H1 (cell line): Measurements from ENCODE around the gene DPYSL4. TPM values are rescaled to one million over a fixed set of nuclear protein-coding genes. Genes with fewer than 3 reads are reported as not detected.
A peak's percentile ranks its signal among the peaks of the same experiment; 100 is the strongest.

ENCODE experiments used
- CTCF ChIA-PET: fragments of 300-600 bp; sonication (Branson Sonifier 250); formaldehyde crosslinking; loops from one replicate; lab custom pipeline; 2021; ENCODE audit not compliant: partially characterized antibody; lab: Charles Lee
- POLR2A ChIA-PET: fragments of 300-600 bp; sonication (Branson Sonifier 250); formaldehyde crosslinking; loops from one replicate; lab custom pipeline; 2021; ENCODE audit warnings: inconsistent platforms; ENCODE audit not compliant: partially characterized antibody; lab: Charles Lee
- DNase-seq, 2 experiments: peaks; one replicate each; pipeline versions ENCODE4 v3.0.0 to v3.0.0-alpha.2; 2010 to 2022; ENCODE audit warnings: low spot score in 2 of 2, low read depth in 1 of 2, mixed read lengths in 1 of 2
- FAIRE-seq: peaks from 2 replicates; lab custom pipeline; 2011; peaks lifted over from hg19 to GRCh38; lab: Jason Lieb, UNC
- H2AFZ ChIP-seq: 2 replicates; pipeline ENCODE4 v1.8.1; 2012; ENCODE audit warnings: low read length, inconsistent platforms
- H2AK5ac ChIP-seq: 2 replicates; pipeline ENCODE4 v1.6.1; 2013; ENCODE audit warnings: low read depth, low read length
- H2BK120ac ChIP-seq: replicated peaks from 2 replicates; pipeline ENCODE3; 2013; ENCODE audit warnings: low read depth, low read length, inconsistent platforms
- H2BK12ac ChIP-seq: 2 replicates; pipeline ENCODE4 v1.6.1; 2013; ENCODE audit warnings: low read depth, low read length
- H2BK15ac ChIP-seq: 2 replicates; pipeline ENCODE4 v1.6.1; 2013; ENCODE audit warnings: low read length
- H2BK20ac ChIP-seq: 2 replicates; pipeline ENCODE4 v1.6.1; 2013; ENCODE audit warnings: low read length
- H2BK5ac ChIP-seq: 2 replicates; pipeline ENCODE4 v1.6.1; 2013; ENCODE audit warnings: low read depth, low read length
- H3K14ac ChIP-seq: 2 replicates; pipeline ENCODE4 v1.6.1; 2013; ENCODE audit warnings: inconsistent platforms; ENCODE audit not compliant: insufficient read length
- H3K18ac ChIP-seq: 2 replicates; pipeline ENCODE4 v1.6.1; 2013; ENCODE audit warnings: low read length; ENCODE audit errors: extremely low read depth
- H3K23ac ChIP-seq: 2 replicates; pipeline ENCODE4 v1.6.1; 2013; ENCODE audit warnings: inconsistent platforms; ENCODE audit not compliant: insufficient read length
- H3K23me2 ChIP-seq: 2 replicates; pipeline ENCODE4 v1.6.1; 2013; ENCODE audit warnings: low read depth, low read length
- H3K27ac ChIP-seq: 2 replicates; pipeline ENCODE4 v1.6.1; 2011; ENCODE audit warnings: low read depth, low read length, inconsistent platforms
- H3K27me3 ChIP-seq, 4 experiments: replicated peaks in 1 of 4; 1 replicate in 1 of 4; 2 replicates in 3 of 4; pipeline versions ENCODE4 v1.6.1 to v1.8.1; 2011 to 2013; ENCODE audit warnings: low read length in 3 of 4, mild to moderate bottlenecking in 3 of 4, inconsistent platforms in 2 of 4, mixed read lengths in 2 of 4, moderate library complexity in 1 of 4; ENCODE audit not compliant: control insufficient read depth in 3 of 4, insufficient read depth in 3 of 4; ENCODE audit errors: extremely low read depth in 1 of 4
- H3K36me3 ChIP-seq, 4 experiments: 2 replicates each; pipeline versions ENCODE4 v1.6.1 to v1.8.1; 2011 to 2013; ENCODE audit warnings: mild to moderate bottlenecking in 4 of 4, low read length in 3 of 4, moderate library complexity in 2 of 4, control low read depth in 1 of 4, inconsistent platforms in 1 of 4; ENCODE audit not compliant: insufficient read depth in 4 of 4, control insufficient read depth in 2 of 4
- H3K4ac ChIP-seq: replicated peaks from 2 replicates; pipeline ENCODE3; 2013; ENCODE audit warnings: low read length, low read depth, mixed read lengths, inconsistent platforms; ENCODE audit not compliant: insufficient read length
- H3K4me1 ChIP-seq, 4 experiments: replicated peaks in 1 of 4; 1 replicate in 1 of 4; 2 replicates in 3 of 4; pipeline versions ENCODE4 v1.6.1 to v1.8.1; 2011 to 2013; ENCODE audit warnings: low read length in 3 of 4, inconsistent platforms in 2 of 4, mixed read lengths in 1 of 4; ENCODE audit not compliant: insufficient read depth in 4 of 4, control insufficient read depth in 3 of 4
- H3K4me2 ChIP-seq, 2 experiments: 2 replicates each; pipeline versions ENCODE4 v1.6.1 to v1.8.1; 2011 to 2013; ENCODE audit warnings: low read depth in 2 of 2, low read length in 2 of 2, control low read depth in 1 of 2, inconsistent platforms in 1 of 2, mild to moderate bottlenecking in 1 of 2; ENCODE audit not compliant: insufficient read depth in 1 of 2
- H3K4me3 ChIP-seq, 4 experiments: fragments of 200-600, 300-600 bp in 1 of 4; sonication (generic), shearing (Covaris generic), sonication (Bioruptor Twin) in 1 of 4; 2 replicates each; pipeline versions ENCODE4 v1.5.1 to v1.8.1; 2011 to 2016; ENCODE audit warnings: low read length in 4 of 4, low read depth in 3 of 4, control low read depth in 2 of 4, inconsistent platforms in 2 of 4, mild to moderate bottlenecking in 2 of 4, mixed read lengths in 1 of 4, moderate library complexity in 1 of 4; ENCODE audit not compliant: insufficient read depth in 2 of 4; ENCODE audit errors: extremely low read depth in 1 of 4
- H3K56ac ChIP-seq: replicated peaks from 2 replicates; pipeline ENCODE3; 2013; ENCODE audit warnings: low read depth, mild to moderate bottlenecking, mixed read lengths, low read length, inconsistent platforms; ENCODE audit not compliant: insufficient read length
- H3K79me1 ChIP-seq: 2 replicates; pipeline ENCODE4 v1.6.1; 2013; ENCODE audit warnings: low read depth, low read length, control low read depth
- H3K79me2 ChIP-seq, 2 experiments: 2 replicates each; pipeline versions ENCODE4 v1.6.1 to v1.8.1; 2012 to 2013; ENCODE audit warnings: low read length in 2 of 2, mild to moderate bottlenecking in 2 of 2, inconsistent platforms in 1 of 2; ENCODE audit not compliant: insufficient read depth in 2 of 2, control insufficient read depth in 1 of 2
- H3K9ac ChIP-seq, 4 experiments: replicated peaks in 1 of 4; 1 replicate in 1 of 4; 2 replicates in 3 of 4; pipeline versions ENCODE4 v1.6.1 to v1.8.1; 2011 to 2013; ENCODE audit warnings: low read depth in 3 of 4, low read length in 3 of 4, control low read depth in 2 of 4, mild to moderate bottlenecking in 2 of 4, moderate library complexity in 2 of 4, inconsistent platforms in 1 of 4; ENCODE audit errors: extremely low read depth in 1 of 4
- H3K9me3 ChIP-seq, 2 experiments: 2 replicates each; pipeline versions ENCODE4 v1.6.1 to v1.8.1; 2012 to 2013; ENCODE audit warnings: mild to moderate bottlenecking in 2 of 2, moderate library complexity in 2 of 2, control low read depth in 1 of 2, inconsistent platforms in 1 of 2, low read depth in 1 of 2, low read length in 1 of 2, mixed read lengths in 1 of 2; ENCODE audit not compliant: insufficient read depth in 2 of 2
- H4K20me1 ChIP-seq, 2 experiments: replicated peaks in 1 of 2; 2 replicates each; pipeline versions ENCODE3 to v1.8.1; 2011 to 2013; ENCODE audit warnings: inconsistent platforms in 2 of 2, low read length in 2 of 2, mild to moderate bottlenecking in 1 of 2; ENCODE audit not compliant: insufficient read depth in 2 of 2, control insufficient read depth in 1 of 2
- H4K5ac ChIP-seq: 2 replicates; pipeline ENCODE4 v1.6.1; 2013; ENCODE audit warnings: low read length, low read depth, mixed read lengths, inconsistent platforms; ENCODE audit not compliant: insufficient read length
- H4K8ac ChIP-seq: 2 replicates; pipeline ENCODE4 v1.8.0; 2013; ENCODE audit warnings: mild to moderate bottlenecking, moderate library complexity, low read length, inconsistent platforms; ENCODE audit not compliant: insufficient read depth; ENCODE audit errors: extremely low read depth
- H4K91ac ChIP-seq: replicated peaks from 2 replicates; pipeline ENCODE3; 2013; ENCODE audit warnings: low read length, mixed read lengths, inconsistent platforms; ENCODE audit not compliant: insufficient read length
- ASH2L ChIP-seq: fragments of 200-600, 300-600 bp; sonication (generic); IDR thresholded peaks from one replicate; pipeline ENCODE4 v1.7.1; 2017; ENCODE audit warnings: low read length
- BRCA1 ChIP-seq: IDR thresholded peaks from 2 replicates; pipeline ENCODE4 v1.6.1; 2012; ENCODE audit warnings: low read depth, low read length, improper control_type of control experiment
- CBX5 ChIP-seq: fragments of 300-800, 300-1000 bp; sonication (generic); IDR thresholded peaks from 2 replicates; pipeline ENCODE4 v1.7.1; 2016; ENCODE audit warnings: antibody characterized with exemption, low read length, low read depth
- CREB1 ChIP-seq: IDR thresholded peaks from 2 replicates; pipeline ENCODE4 v1.6.1; 2012; ENCODE audit warnings: inconsistent platforms
- POLR2A ChIP-seq, 2 experiments: IDR thresholded peaks; 1 replicate in 1 of 2; 2 replicates in 1 of 2; pipeline ENCODE4 v1.6.1; 2011; ENCODE audit warnings: low read depth in 2 of 2, low read length in 2 of 2, mild to moderate bottlenecking in 2 of 2; ENCODE audit errors: control extremely low read depth in 1 of 2
- WGBS, 2 experiments: shearing (Covaris generic) in 1 of 2; methylation state at CpG; one replicate each; pipeline versions ENCODE4 v1.1.6 to v1.1.7; 2013 to 2015; ENCODE audit warnings: low lambda C conversion rate in 2 of 2, mixed read lengths in 2 of 2, inconsistent platforms in 1 of 2, low coverage in 1 of 2, missing lambda C conversion rate in 1 of 2; ENCODE audit not compliant: insufficient replicate concordance in 2 of 2, insufficient coverage in 1 of 2, insufficient read length in 1 of 2; ENCODE audit errors: extremely low coverage in 1 of 2, missing lambda C conversion rate in 1 of 2; 5-methylcytosine and 5-hydroxymethylcytosine counted together
- polyA plus RNA-seq, 7 experiments: library from polyadenylated mRNA; depleted of rRNA in 3 of 7; stranded (reverse) in 5 of 7; unstranded in 2 of 7; fragments of >200 nt in 5 of 7; fragments of 200-250 nt in 2 of 7; gene quantifications; 1 replicate in 5 of 7; 2 replicates in 1 of 7; 4 replicates in 1 of 7; pipeline versions ENCODE4 v1.2.1 to v1.2.3, GENCODE V29; 2011 to 2013; ENCODE audit warnings: missing spikeins in 2 of 7, mixed read lengths in 2 of 7
- total RNA-seq: library from RNA; stranded (reverse); fragmentation: NEBNext Ultra II Directional; extraction: Animal tissue kit (Norgen Biotek cat#: 25700); gene quantifications from 2 replicates; pipeline ENCODE4 v1.2.1, GENCODE V29; 2021

Gene DPYSL4
- total and polyA plus RNA-seq, 2 of the 8 experiments (the other 6 are each of a cell fraction or from before 2014, with no cell fraction given) = 12.9 to 15.2 TPM

- Histone ChIP-seq H3K4me1 (no peaks in the 10 kb centered on the region), H3K9me3 (no peaks in the 10 kb centered on the region), H2BK12ac (no peak overlapping the region), H2BK5ac (no peak overlapping the region; the same call in 1 of the 2 replicates), H4K8ac (peak overlapping the region; percentile 28; the same call in 1 of the 2 replicates), H3K27me3 (no peaks in the 10 kb centered on the region), H2AFZ (no peak overlapping the region), H3K9ac (no peak overlapping the region), H3K36me3 (no peaks in the 10 kb centered on the region; a peak in 2 of 8 replicates), H3K23me2 (no peaks in the 10 kb centered on the region), H3K79me2 (no peaks in the 10 kb centered on the region), H3K4ac (no peak overlapping the region), H4K5ac (no peak overlapping the region), H3K56ac (no peak overlapping the region), H3K14ac (no peak overlapping the region), H4K91ac (no peak overlapping the region), H4K20me1 (peaks cover 0 to 14% of the 10 kb centered on the region in 2 experiments), H3K4me3 (no peak overlapping the region), H2BK20ac (no peak overlapping the region), H3K23ac (no peak overlapping the region), H3K18ac (no peak overlapping the region), H2AK5ac (no peak overlapping the region), H3K4me2 (no peak overlapping the region), H3K27ac (no peak overlapping the region), H3K79me1 (no peaks in the 10 kb centered on the region), H2BK120ac (no peak overlapping the region), H2BK15ac (no peak overlapping the region)
- POLR2A ChIA-PET = interaction anchor here (1.0 kb wide), 1 partner anchor 10 kb away, joined by 3 read pairs; no protein-coding TSS in a partner anchor
- FAIRE-seq (no peak), DNase-seq (no peak)
- 91% methylated on average over 3 of the region's 3 CpGs; no CpG with 5 or more reads in 1 of the 2 experiments for WGBS, 2 experiments
- TF ChIP-seq BRCA1 = no peak
- TF ChIP-seq ASH2L = no peak
- TF ChIP-seq CBX5 = no peak
- no peak for TF ChIP-seq POLR2A (IDR thresholded peaks at IDR 0.05; ENCODE audit: control extremely low read depth in 1 of 2, low read depth in 2 of 2, low read length in 2 of 2)
- TF ChIP-seq CREB1 = no peak
- CTCF ChIA-PET = no interaction called here
Observed at GRCh38 chr10:132198068-132198370, 11.3 kb downstream of the DPYSL4 start.
